Measurements from ENCODE around the gene TARP.

Gene TARP

DNA sequence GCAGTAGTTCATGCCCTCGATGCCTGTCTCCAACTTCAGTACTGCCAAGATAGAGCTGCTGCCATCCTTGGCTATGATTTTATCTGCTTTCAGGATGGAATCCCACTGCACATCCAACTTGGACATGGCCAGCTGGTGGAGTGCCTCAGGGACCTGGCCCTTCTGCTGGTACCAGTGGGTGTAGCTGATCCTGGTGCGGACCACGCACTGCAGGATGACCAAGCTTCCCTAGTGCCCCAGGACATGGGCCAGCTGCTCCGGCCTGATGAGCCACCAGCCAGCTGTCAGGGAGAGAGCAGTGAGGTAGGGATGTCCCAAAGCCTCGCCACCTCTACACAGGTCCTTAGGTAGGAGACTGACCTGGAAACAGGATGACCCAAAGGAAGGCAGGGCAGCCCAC lies 49.0 kb upstream of the TARP start:
- Histone ChIP-seq H3K4me3 (ENCODE audit: low read depth in 1 of 3, low read length in 3 of 3) (no peak overlapping the region), H3K9ac (ENCODE audit: low read depth in 1 of 2, low read length in 2 of 2) (no peak overlapping the region), H3K9me3 (ENCODE audit: control insufficient read depth in 4 of 4, low read length in 3 of 4) (peaks cover 0 to 5% (median 0%) of the 10 kb centered on the region in 4 donors), H3K4me1 (ENCODE audit: control insufficient read depth in 4 of 4, insufficient read depth in 4 of 4, low read length in 3 of 4) (no peaks in the 10 kb centered on the region), H3K27me3 (ENCODE audit: control insufficient read depth in 4 of 4, insufficient read depth in 4 of 4, low read length in 3 of 4) (peaks cover 0 to 4% (median 0%) of the 10 kb centered on the region in 4 donors), H3K36me3 (ENCODE audit: control insufficient read depth in 4 of 4, insufficient read depth in 3 of 4, low read depth in 1 of 4, low read length in 3 of 4) (no peaks in the 10 kb centered on the region), H3K27ac (ENCODE audit: low read depth in 1 of 2, low read length in 2 of 2) (no peak overlapping the region)
- TF ChIP-seq GABPA (IDR thresholded peaks at IDR 0.05 in 1 of 2, conservative IDR thresholded peaks at IDR 0.05 in 1 of 2) (no peak), FOXA1 (IDR thresholded peaks at IDR 0.05) (no peak), RXRA (IDR thresholded peaks at IDR 0.05) (no peak), TAF1 (conservative IDR thresholded peaks at IDR 0.05) (no peak), FOXA2 (IDR thresholded peaks at IDR 0.05) (no peak), JUND (IDR thresholded peaks at IDR 0.05) (no peak), EGR1 (IDR thresholded peaks at IDR 0.05; ENCODE audit: low read depth in 2 of 2) (no peak), HNF4A (conservative IDR thresholded peaks at IDR 0.05) (no peak), NR2F2 (IDR thresholded peaks at IDR 0.05) (no peak), HNF4G (IDR thresholded peaks at IDR 0.05) (no peak), RAD21 (IDR thresholded peaks at IDR 0.05) (no peak), ATF3 (IDR thresholded peaks at IDR 0.05) (no peak), YY1 (IDR thresholded peaks at IDR 0.05) (no peak), SP1 (IDR thresholded peaks at IDR 0.05) (no peak)
- TF ChIP-seq, protein P1, sequence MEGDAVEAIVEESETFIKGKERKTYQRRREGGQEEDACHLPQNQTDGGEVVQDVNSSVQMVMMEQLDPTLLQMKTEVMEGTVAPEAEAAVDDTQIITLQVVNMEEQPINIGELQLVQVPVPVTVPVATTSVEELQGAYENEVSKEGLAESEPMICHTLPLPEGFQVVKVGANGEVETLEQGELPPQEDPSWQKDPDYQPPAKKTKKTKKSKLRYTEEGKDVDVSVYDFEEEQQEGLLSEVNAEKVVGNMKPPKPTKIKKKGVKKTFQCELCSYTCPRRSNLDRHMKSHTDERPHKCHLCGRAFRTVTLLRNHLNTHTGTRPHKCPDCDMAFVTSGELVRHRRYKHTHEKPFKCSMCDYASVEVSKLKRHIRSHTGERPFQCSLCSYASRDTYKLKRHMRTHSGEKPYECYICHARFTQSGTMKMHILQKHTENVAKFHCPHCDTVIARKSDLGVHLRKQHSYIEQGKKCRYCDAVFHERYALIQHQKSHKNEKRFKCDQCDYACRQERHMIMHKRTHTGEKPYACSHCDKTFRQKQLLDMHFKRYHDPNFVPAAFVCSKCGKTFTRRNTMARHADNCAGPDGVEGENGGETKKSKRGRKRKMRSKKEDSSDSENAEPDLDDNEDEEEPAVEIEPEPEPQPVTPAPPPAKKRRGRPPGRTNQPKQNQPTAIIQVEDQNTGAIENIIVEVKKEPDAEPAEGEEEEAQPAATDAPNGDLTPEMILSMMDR (IDR thresholded peaks at IDR 0.05; ENCODE audit: low read depth, low read length, missing input control), result no peak
- TF ChIP-seq, protein P2, sequence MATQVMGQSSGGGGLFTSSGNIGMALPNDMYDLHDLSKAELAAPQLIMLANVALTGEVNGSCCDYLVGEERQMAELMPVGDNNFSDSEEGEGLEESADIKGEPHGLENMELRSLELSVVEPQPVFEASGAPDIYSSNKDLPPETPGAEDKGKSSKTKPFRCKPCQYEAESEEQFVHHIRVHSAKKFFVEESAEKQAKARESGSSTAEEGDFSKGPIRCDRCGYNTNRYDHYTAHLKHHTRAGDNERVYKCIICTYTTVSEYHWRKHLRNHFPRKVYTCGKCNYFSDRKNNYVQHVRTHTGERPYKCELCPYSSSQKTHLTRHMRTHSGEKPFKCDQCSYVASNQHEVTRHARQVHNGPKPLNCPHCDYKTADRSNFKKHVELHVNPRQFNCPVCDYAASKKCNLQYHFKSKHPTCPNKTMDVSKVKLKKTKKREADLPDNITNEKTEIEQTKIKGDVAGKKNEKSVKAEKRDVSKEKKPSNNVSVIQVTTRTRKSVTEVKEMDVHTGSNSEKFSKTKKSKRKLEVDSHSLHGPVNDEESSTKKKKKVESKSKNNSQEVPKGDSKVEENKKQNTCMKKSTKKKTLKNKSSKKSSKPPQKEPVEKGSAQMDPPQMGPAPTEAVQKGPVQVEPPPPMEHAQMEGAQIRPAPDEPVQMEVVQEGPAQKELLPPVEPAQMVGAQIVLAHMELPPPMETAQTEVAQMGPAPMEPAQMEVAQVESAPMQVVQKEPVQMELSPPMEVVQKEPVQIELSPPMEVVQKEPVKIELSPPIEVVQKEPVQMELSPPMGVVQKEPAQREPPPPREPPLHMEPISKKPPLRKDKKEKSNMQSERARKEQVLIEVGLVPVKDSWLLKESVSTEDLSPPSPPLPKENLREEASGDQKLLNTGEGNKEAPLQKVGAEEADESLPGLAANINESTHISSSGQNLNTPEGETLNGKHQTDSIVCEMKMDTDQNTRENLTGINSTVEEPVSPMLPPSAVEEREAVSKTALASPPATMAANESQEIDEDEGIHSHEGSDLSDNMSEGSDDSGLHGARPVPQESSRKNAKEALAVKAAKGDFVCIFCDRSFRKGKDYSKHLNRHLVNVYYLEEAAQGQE (IDR thresholded peaks at IDR 0.05), result no peak
- TF ChIP-seq, protein P3, sequence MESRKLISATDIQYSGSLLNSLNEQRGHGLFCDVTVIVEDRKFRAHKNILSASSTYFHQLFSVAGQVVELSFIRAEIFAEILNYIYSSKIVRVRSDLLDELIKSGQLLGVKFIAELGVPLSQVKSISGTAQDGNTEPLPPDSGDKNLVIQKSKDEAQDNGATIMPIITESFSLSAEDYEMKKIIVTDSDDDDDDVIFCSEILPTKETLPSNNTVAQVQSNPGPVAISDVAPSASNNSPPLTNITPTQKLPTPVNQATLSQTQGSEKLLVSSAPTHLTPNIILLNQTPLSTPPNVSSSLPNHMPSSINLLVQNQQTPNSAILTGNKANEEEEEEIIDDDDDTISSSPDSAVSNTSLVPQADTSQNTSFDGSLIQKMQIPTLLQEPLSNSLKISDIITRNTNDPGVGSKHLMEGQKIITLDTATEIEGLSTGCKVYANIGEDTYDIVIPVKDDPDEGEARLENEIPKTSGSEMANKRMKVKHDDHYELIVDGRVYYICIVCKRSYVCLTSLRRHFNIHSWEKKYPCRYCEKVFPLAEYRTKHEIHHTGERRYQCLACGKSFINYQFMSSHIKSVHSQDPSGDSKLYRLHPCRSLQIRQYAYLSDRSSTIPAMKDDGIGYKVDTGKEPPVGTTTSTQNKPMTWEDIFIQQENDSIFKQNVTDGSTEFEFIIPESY (IDR thresholded peaks at IDR 0.05), result no peak
- TF ChIP-seq, protein P4, sequence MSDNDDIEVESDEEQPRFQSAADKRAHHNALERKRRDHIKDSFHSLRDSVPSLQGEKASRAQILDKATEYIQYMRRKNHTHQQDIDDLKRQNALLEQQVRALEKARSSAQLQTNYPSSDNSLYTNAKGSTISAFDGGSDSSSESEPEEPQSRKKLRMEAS (IDR thresholded peaks at IDR 0.05), result no peak
- no peak for DNase-seq (ENCODE audit: low spot score)
- WGBS, result 93% methylated on average over 5 of the region's 5 CpGs
